Urothelium cell line (cell line): ENCODE data around the gene ZFP64.

ENCODE experiments used
- DNase-seq: peaks from one replicate; pipeline ENCODE4 v3.0.0; 2011; ENCODE audit warnings: low spot score, mixed read lengths
- FAIRE-seq: peaks from 2 replicates; lab custom pipeline; 2011; peaks lifted over from hg19 to GRCh38; lab: Jason Lieb, UNC

ZFP64 gene

DNA sequence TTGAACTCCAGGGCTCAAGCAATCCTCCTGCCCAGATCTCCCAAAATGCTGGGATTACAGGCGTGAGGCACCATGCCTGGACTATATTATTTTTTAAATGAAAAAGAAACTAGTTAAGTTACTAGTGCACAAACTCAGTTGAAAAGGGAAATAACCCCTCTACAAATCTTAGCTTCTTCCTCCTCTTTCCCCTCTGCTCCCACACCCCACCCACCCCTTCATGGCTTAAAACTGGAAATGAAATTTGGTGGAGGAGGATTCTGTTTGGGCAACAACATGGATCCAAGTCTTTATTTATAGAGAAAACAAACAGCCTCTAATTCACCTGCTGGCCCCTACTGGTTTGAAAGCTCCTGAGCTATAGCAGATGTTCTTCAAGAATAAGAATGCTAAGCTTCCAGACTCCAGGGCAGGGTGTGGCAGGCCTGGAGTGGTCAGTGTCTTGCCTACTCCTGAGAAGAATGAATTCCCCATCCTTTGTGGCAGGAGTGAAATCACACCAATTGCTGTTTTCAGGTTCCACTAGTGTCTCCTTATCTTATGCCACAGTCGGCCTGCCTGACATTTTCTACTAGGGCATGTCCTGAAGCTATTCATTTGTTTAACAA, 73.5 kb downstream of the ZFP64 start:
- FAIRE-seq (no peak), DNase-seq (no peak)

DNA sequence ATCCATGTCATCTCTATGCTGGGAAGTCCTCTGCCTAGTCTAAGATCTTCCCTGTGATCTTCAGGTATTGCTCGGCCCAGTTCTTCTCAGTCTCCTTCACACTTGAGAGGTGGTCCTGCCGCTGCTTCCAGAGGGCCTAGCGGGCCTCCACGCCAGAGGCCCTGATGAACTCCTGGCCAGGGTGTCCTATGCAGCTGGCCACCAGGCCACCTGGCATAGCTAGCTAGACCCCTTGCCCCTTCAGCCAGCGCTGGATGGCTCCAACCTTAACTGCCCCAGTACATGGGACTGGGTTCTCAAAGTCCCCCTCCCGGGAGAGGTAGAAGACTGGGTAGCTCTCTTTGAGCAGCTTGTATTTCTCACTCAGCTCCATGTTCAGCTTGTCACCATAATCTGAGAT, 81.1 kb downstream of the ZFP64 start:
- FAIRE-seq (no peak), DNase-seq (no peak)

DNA sequence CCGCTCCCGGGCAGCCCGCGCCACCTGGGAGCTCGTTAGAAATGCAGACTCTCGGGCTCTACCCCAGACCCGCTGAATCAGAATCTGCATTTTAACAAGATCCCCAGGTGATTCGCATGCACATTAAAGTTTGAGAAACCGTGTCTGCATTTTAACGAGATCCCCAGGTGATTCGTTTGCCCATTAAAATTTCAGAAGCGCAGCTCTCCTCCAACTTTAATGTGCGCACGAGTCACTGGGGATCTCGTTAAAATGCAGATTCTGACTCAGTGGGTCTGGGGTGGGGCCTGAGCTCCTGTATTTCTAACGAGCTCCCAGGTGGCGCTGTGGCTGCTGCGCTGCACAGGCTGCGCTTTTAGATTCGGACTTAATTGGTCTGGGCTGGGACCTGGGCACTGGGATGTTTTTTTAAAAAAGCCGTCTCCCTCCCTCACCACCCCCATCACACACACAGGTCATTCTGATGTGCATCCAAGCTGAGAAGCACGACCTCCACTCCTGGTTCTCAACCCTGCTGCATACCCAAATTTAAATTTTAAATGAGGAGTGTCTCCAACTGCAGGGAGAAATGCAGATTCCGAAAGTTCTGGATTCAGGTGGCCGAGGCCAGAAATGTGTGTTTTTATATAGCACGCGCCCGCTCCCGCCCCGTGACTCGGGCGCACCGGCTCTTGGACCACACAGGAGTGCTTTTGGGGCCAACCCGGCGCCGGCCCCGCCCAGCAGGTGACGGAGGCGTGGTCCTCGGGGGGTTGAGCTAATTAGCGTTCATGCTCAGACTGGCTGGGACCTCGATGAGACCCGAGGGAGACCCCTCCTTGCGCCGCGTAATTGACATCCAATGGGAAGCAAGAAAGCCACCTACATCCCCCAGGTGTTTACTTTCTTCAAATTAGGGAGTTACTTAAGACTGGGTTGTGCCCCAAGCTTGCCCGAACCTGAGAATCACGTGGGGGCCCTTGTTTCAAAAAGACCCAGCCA, 85.8 kb downstream of the ZFP64 start:
- FAIRE-seq (no peak), DNase-seq (peak; percentile 30)

DNA sequence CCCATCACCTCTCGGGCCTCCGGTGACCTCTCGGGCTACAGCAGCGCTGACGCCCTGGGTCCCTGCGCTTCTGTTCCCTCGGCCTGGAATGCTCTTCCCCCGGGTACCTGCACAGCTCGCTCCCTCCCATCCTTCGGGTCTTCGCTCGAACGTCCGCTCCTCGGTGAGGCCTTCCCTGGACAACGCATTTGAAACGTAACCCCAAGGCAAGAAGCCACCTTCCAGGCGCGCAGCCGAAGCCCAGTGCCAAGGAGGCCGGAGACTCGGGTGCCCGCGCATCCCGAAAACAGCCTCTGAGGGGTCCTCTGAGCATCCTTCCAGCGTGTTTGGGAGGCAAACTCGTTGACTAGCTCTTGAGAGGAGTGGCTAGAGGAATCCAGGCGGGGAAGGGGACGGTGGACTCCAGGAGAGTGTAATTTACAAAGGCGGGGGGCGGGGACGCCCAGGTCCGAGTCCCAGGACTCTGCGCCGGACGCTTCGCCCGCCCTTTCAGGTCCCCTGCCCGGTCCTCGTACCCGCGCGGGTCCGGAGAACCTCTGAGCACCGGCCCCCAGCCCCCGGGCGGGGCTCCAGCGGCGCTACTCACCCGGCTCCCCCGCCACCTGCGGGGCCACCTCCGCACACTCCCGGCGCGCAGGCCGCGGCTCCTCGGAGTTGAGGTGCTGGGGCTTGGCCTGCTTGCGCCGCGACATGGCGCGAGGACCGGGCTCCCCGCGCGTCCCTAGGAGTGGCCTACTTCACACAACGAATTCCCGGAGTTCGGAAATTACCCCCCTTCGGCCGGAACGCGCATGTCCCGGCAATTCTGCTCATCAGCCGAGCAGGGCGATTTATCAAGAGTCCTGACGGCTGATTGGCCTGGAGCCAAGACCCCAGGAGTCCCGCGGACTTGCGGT, 86.8 kb downstream of the ZFP64 start:
- peak; percentile 78 for DNase-seq
- FAIRE-seq, result peak; percentile 37

DNA sequence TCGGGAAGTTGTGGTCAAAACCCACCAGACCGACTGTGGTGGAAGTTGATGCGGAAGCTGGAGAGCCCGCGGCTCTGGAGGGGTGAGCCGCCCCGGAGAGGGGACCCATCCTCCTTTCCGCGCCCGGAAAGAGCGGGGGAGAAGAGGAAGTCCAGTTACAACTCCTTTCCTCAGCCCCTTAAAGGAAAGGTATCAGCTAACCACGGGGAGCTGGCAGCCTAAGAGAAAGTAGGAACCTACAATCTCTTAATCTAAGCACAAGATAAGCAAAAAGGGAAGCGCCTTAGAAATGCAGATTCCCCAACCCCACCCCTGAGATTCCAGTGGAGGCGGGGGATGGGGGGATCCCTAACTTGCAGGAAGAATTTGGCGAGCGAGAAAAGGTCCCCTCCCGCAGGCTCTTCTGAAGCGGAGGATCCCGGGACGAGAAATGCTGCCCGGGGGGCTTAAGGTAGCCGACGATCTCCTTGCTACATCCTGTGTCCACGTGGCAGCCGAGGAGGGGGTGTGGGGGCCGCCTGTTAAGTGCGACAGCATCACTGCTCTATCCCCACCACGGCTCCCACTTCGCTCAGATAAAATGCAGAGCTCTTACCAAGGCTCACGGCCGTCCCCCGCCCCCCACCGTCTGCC, 87.5 kb downstream of the ZFP64 start:
- FAIRE-seq (no peak), DNase-seq (peak; percentile 57)

DNA sequence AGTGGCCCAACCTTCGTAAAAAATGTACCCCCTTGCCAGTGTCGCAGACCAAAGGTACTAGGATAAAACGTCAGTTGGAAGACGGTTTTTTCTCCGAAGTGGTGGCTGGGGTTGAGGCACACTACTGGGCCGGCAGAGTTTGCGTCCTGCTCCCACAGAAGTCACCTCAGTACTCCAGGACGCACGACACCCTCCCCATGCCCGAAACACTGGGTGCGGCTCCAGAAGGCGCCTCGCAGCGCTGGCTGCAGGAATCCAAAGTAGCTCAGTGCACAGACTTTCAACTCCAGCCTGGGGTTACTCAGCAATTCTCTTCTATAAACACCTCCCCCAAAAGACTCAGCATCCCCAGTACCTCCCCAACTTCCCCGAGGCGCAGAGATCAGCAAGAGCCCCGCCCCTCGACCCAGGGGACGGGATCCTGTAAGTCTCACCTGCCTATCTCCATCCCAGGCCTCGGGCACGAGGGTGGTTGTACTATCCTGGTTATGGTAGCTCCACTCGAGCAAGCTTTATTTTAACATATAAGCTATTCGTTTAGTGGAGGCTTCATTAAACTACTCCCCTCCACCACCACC, 88.2 kb downstream of the ZFP64 start:
- peak; percentile 54 for DNase-seq
- peak; percentile 53 for FAIRE-seq

DNA sequence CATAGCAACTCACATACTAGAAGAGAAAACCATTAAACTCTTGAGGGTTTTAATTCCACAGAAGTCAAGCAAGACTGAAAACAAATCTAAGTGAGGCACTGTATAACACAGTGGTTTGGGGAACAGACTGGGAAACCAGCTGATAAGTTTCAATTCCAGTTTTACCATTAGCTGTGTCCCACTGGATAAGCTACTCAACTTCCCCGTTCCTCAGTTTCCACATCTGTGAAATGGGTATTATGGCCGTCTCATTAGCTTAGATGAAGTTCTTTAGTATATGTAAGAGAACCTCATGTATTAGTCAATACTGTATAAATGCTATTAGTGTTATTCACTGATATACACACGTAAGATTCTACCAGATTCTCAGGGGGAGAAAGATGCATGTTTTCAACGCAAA, 89.0 kb downstream of the ZFP64 start:
- no peak for FAIRE-seq

DNA sequence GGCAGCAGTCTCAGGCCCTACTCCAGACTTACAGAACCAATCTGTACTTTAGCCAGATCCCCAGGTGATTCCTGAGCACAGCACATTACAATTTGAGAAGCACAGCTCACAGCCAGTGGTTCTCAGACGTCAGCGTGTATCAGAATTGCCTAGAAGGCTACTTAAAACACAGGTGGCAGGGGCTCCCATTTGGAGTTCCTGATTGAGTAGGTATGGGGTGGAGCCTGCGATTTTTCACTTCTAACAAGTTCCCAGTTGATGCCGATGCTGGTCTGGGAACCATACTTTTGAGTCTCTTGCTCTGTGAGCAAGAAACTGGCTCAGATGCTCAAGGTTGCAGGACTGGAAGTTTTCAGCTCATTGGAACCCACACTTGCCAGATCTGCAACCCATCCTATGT, 89.5 kb downstream of the ZFP64 start:
- no peak for FAIRE-seq
- DNase-seq, result no peak

More for the DNA sequence above, 89.0 kb downstream of the ZFP64 start:
- DNase-seq, result no peak
